RWPE2 (cell line): ENCODE data around the gene RALA.
A peak's percentile ranks its signal among the peaks of the same experiment; 100 is the strongest.
"Not testable (repeated sequence)": the region's sequence is repeated elsewhere in the genome, so short reads cannot be mapped to it uniquely, and the experiment has no call there.

ENCODE experiments used
- ATAC-seq: fragments of 200-7000 bp; cut with Tn5 transposase; 3 replicates; pipeline ENCODE4 v1.9.1; 2021; ENCODE audit warnings: low read depth
- DNase-seq: peaks from one replicate; pipeline ENCODE4 v3.0.0-alpha.2; 2020; ENCODE audit warnings: low spot score
- H3K27ac ChIP-seq: fragments of 450-650 bp; 2 replicates; pipeline ENCODE4 v1.5.1; 2017; ENCODE audit warnings: mild to moderate bottlenecking; ENCODE audit not compliant: poor library complexity, severe bottlenecking
- H3K27me3 ChIP-seq: fragments of 250-450 bp; sonication (Bioruptor Pico); 2 replicates; pipeline ENCODE4 v1.5.1; 2021; ENCODE audit warnings: mild to moderate bottlenecking, moderate library complexity; ENCODE audit not compliant: insufficient read depth, poor library complexity, severe bottlenecking
- H3K36me3 ChIP-seq: fragments of 250-450 bp; sonication (Bioruptor Pico); 2 replicates; pipeline ENCODE4 v1.5.1; 2020; ENCODE audit warnings: low read depth, mild to moderate bottlenecking, moderate library complexity
- H3K4me1 ChIP-seq: fragments of 250-450 bp; sonication (Bioruptor Pico); 2 replicates; pipeline ENCODE4 v1.5.1; 2021; ENCODE audit warnings: mild to moderate bottlenecking, moderate library complexity; ENCODE audit not compliant: insufficient read depth, poor library complexity, severe bottlenecking
- H3K4me3 ChIP-seq: fragments of 250-450 bp; sonication (Bioruptor Pico); 2 replicates; pipeline ENCODE4 v1.5.1; 2021; ENCODE audit warnings: mild to moderate bottlenecking, moderate library complexity; ENCODE audit not compliant: severe bottlenecking
- H3K9me3 ChIP-seq: fragments of 250-450 bp; sonication (Bioruptor Pico); 2 replicates; pipeline ENCODE4 v1.5.1; 2021; ENCODE audit warnings: mild to moderate bottlenecking, moderate library complexity; ENCODE audit not compliant: severe bottlenecking
- CTCF ChIP-seq: fragments of 450-650 bp; IDR thresholded peaks from one replicate; pipeline ENCODE4 v1.5.1; 2017; ENCODE audit warnings: mild to moderate bottlenecking, moderate library complexity; ENCODE audit not compliant: poor library complexity, severe bottlenecking

Gene RALA

GRCh38 chr7:39749177-39749576 is 125.8 kb downstream of the RALA start:
- no peaks in the 10 kb centered on the region for H3K9me3 ChIP-seq
- no peak for DNase-seq
- H3K27me3 ChIP-seq, result no peaks in the 10 kb centered on the region
- peaks cover 13% of the 10 kb centered on the region for H3K4me1 ChIP-seq
- H3K4me3 ChIP-seq, result no peak overlapping the region
- no peak for TF ChIP-seq CTCF
- no peak for ATAC-seq
- H3K36me3 ChIP-seq, result no peaks in the 10 kb centered on the region
- no peak overlapping the region for H3K27ac ChIP-seq

- Histone ChIP-seq H3K27ac (no peak overlapping the region), H3K27me3 (no peaks in the 10 kb centered on the region), H3K9me3 (no peaks in the 10 kb centered on the region), H3K4me3 (no peak overlapping the region), H3K4me1 (peaks cover 14% of the 10 kb centered on the region), H3K36me3 (no peaks in the 10 kb centered on the region)
- ATAC-seq (no peak), DNase-seq (no peak)
- no peak for TF ChIP-seq CTCF
Measured at GRCh38 chr7:39749717-39750116, 126.3 kb downstream of the RALA start.

GRCh38 chr7:39750253-39751077 is 127.1 kb downstream of the RALA start:
- Histone ChIP-seq H3K27me3 (no peaks in the 10 kb centered on the region), H3K27ac (peak overlapping the region; percentile 7), H3K9me3 (no peaks in the 10 kb centered on the region), H3K4me1 (peaks cover 17% of the 10 kb centered on the region), H3K4me3 (no peak overlapping the region), H3K36me3 (no peaks in the 10 kb centered on the region)
- ATAC-seq, result no peak
- no peak for DNase-seq
- TF ChIP-seq CTCF, result no peak

- H3K27ac ChIP-seq, H3K36me3 ChIP-seq, H3K9me3 ChIP-seq, DNase-seq, H3K27me3 ChIP-seq, ATAC-seq, H3K4me3 ChIP-seq: not testable (repeated sequence)
- H3K4me1 ChIP-seq, result peaks cover 10% of the 10 kb centered on the region
Measured at GRCh38 chr7:39753237-39753636, 129.9 kb downstream of the RALA start.

- TF ChIP-seq CTCF, result no peak
- Histone ChIP-seq H3K4me3 (no peak overlapping the region), H3K27me3 (no peaks in the 10 kb centered on the region), H3K27ac (no peak overlapping the region), H3K9me3 (no peaks in the 10 kb centered on the region), H3K4me1 (peaks cover 10% of the 10 kb centered on the region), H3K36me3 (no peaks in the 10 kb centered on the region)
- ATAC-seq (no peak), DNase-seq (no peak)
Measured at GRCh38 chr7:39753823-39754325, 130.5 kb downstream of the RALA start.
